Thyroid gland (tissue), 4 donors: ENCODE measurements around the gene LDAH.

Source experiments
- CTCF ChIP-seq, 6 experiments: fragments of 200-600 bp in 3 of 6; fragments of 450-650 bp in 3 of 6; sonication (generic) in 3 of 6; IDR thresholded peaks; one replicate each; pipeline ENCODE4 v1.5.1; 2016 to 2019; ENCODE audit warnings: antibody characterized with exemption in 6 of 6, mild to moderate bottlenecking in 2 of 6, inconsistent platforms in 1 of 6, moderate library complexity in 1 of 6
- POLR2A ChIP-seq, 2 donors: fragments of 450-650 bp; IDR thresholded peaks; one replicate each; pipeline ENCODE4 v1.6.1; 2017; ENCODE audit warnings: antibody characterized with exemption in 2 of 2, mild to moderate bottlenecking in 2 of 2, moderate library complexity in 1 of 2

- TF ChIP-seq CTCF (IDR thresholded peaks at IDR 0.05) (no peak), POLR2A (IDR thresholded peaks at IDR 0.05) (no peak)
Measured at GRCh38 chr2:20648831-20649230, 174.1 kb downstream of the LDAH start.
